Muscle of leg (tissue), 11 donors: ENCODE measurements around the gene C19orf85. TPM values are rescaled to one million over a fixed set of nuclear protein-coding genes. Genes with fewer than 3 reads are reported as not detected.

ENCODE experiments used
- DNase-seq: peaks from one replicate; pipeline ENCODE4 v3.0.0; 2013
- H3K27ac ChIP-seq: one replicate; pipeline ENCODE4 v1.5.1; 2013; ENCODE audit warnings: mild to moderate bottlenecking, low read length, control low read depth
- H3K27me3 ChIP-seq: one replicate; pipeline ENCODE4 v1.6.1; 2013; ENCODE audit warnings: low read length; ENCODE audit not compliant: control insufficient read depth, insufficient read depth
- H3K36me3 ChIP-seq: one replicate; pipeline ENCODE4 v1.6.1; 2013; ENCODE audit warnings: low read length; ENCODE audit not compliant: control insufficient read depth, insufficient read depth
- H3K4me1 ChIP-seq: one replicate; pipeline ENCODE4 v1.6.1; 2013; ENCODE audit warnings: low read length; ENCODE audit not compliant: control insufficient read depth, insufficient read depth
- H3K4me3 ChIP-seq: one replicate; pipeline ENCODE4 v1.5.1; 2013; ENCODE audit warnings: low read length, control low read depth
- H3K9me3 ChIP-seq: replicated peaks from 2 replicates; pipeline ENCODE4 v1.6.1; 2013; ENCODE audit warnings: low read depth, low read length; ENCODE audit not compliant: control insufficient read depth
- WGBS: methylation state at CpG from one replicate; pipeline ENCODE4 v1.1.5; 2013; ENCODE audit warnings: missing lambda C conversion rate; ENCODE audit not compliant: insufficient coverage; 5-methylcytosine and 5-hydroxymethylcytosine counted together
- polyA plus RNA-seq, 8 donors: library from polyadenylated mRNA; unstranded; fragments of 120-200 nt; gene quantifications; one replicate each; pipeline versions ENCODE4 v1.2.1 to v1.2.3, GENCODE V29; 2013; ENCODE audit warnings: inconsistent platforms in 1 of 8, low replicate concordance in 1 of 8; ENCODE audit not compliant: insufficient read length in 8 of 8, insufficient read depth in 1 of 8
- total RNA-seq: library from RNA; stranded (reverse); fragments of 120-200 nt; gene quantifications from one replicate; pipeline ENCODE4 v1.2.4, GENCODE V29; 2013

Gene C19orf85
- total and polyA plus RNA-seq, 9 donors: not detected

DNA sequence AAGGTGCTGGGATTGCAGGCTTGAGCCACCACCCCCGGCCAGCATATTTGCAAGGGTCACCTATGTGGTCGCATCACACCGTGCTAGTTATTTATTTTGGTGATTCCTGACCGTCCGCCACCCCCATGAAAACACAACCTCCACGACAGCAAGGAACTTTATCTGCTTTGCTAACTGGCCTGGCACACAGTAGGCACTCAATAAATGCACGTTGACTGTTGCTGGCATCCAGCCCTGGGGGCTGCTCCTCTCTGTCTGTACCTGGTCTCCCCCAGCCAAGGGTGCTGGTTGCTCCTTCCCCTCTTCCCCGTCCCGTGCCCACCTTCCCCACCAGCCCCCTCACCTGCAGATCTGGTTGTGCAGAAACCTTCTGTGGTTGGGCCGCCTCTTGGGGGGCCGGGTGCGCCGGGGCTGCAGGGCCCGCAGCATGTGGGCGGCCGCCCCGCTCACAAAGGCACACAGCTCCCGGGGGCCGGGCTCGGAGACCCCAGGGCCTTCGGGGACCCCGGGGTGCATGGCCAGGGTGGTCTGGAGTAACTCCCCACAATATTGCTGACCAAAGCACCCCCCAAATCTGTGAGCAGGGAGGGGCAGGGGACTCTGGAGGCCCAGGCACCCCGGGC lies 401 bp downstream of the C19orf85 start:
- Histone ChIP-seq H3K9me3 (no peaks in the 10 kb centered on the region), H3K27ac (no peak overlapping the region), H3K36me3 (no peaks in the 10 kb centered on the region), H3K4me1 (peaks cover 31% of the 10 kb centered on the region), H3K4me3 (no peak overlapping the region), H3K27me3 (no peaks in the 10 kb centered on the region)
- 81% methylated on average over 16 of the region's 23 CpGs for WGBS
- DNase-seq: no peak

DNA sequence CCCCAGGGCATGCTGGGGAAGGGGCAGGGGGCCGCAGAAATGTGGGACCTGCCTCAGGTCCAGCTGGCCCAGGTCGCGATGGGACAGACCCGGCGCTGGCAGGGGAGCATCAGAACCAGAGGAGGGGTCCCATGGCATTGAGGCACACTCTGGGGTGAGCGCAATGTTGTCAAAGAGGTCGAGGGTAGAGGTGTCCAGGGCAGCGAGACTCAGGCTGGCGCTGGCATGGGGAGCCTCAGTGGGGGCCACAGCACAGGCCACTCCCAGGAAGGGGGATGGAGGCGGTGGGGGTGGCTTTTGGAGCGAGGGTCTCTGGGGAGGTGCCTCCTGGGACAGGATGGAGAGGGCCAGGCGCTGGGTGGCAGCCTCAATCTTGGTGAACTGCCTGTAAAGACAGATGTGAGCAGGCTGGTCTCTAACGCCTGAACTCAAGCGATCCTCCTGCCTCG lies 944 bp downstream of the C19orf85 start:
- H3K27ac ChIP-seq: no peak overlapping the region
- no peak for DNase-seq
- no peaks in the 10 kb centered on the region for H3K36me3 ChIP-seq
- H3K4me1 ChIP-seq: peaks cover 31% of the 10 kb centered on the region
- no peaks in the 10 kb centered on the region for H3K27me3 ChIP-seq
- H3K9me3 ChIP-seq: no peaks in the 10 kb centered on the region
- 77% methylated on average over 14 of the region's 15 CpGs for WGBS
- H3K4me3 ChIP-seq: no peak overlapping the region

DNA sequence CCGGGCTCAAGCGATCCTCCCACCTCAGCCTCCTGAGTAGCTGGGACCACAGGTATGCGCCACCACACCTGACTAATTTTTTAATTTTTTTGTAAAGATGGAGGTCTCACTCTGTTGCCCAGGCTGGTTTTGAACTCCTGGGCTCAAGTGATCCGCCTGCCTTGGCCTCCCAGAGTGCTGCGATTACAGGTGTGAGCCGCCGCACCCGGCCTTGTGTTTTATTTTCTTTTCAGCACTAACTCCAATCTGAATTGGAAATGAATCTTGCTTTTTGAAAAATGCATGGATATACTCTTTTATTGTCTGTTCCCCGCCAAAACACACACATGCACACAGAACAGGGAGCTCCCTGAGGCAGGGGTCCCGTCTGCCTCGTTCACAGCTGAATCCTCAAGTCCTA lies 1.8 kb downstream of the C19orf85 start:
- no peak overlapping the region for H3K4me3 ChIP-seq
- WGBS: 80% methylated on average over 1 of the region's 11 CpGs
- peaks cover 27% of the 10 kb centered on the region for H3K4me1 ChIP-seq
- H3K36me3 ChIP-seq: no peaks in the 10 kb centered on the region
- no peak overlapping the region for H3K27ac ChIP-seq
- no peaks in the 10 kb centered on the region for H3K9me3 ChIP-seq
- no peak for DNase-seq
- H3K27me3 ChIP-seq: no peaks in the 10 kb centered on the region

GRCh38 chr19:55461974-55462626 lies 2.5 kb downstream of the C19orf85 start:
- 11% methylated on average over 18 of the region's 27 CpGs for WGBS

GRCh38 chr19:55461259-55461973 lies 3.1 kb downstream of the C19orf85 start, which contains the start of gene ISOC2:
Gene ISOC2, minus strand, starts transcription at chr19:55461642. Its CDS starts 5,156 bp downstream, at chr19:55456486.
- peaks cover under 1% of the 10 kb centered on the region for H3K36me3 ChIP-seq
- DNase-seq: peak; percentile 100
- H3K27me3 ChIP-seq: no peaks in the 10 kb centered on the region
- under 1% methylated on average over 54 of the region's 54 CpGs for WGBS
- H3K4me1 ChIP-seq: peaks cover 23% of the 10 kb centered on the region
- peak within 1 kb of the TSS; percentile 98 for H3K27ac ChIP-seq
- no peaks in the 10 kb centered on the region for H3K9me3 ChIP-seq
- peak within 1 kb of the TSS; percentile 85 for H3K4me3 ChIP-seq

More at GRCh38 chr19:55461974-55462626, 2.5 kb downstream of the C19orf85 start:
- Histone ChIP-seq H3K27me3 (no peaks in the 10 kb centered on the region), H3K36me3 (no peaks in the 10 kb centered on the region), H3K27ac (peak overlapping the region; percentile 69), H3K9me3 (no peaks in the 10 kb centered on the region), H3K4me3 (peak overlapping the region; percentile 33), H3K4me1 (peaks cover 23% of the 10 kb centered on the region)
- DNase-seq: peak; percentile 75

- H3K36me3 ChIP-seq: peaks cover 5% of the 10 kb centered on the region
- 4% methylated on average over 19 of the region's 24 CpGs for WGBS
- no peaks in the 10 kb centered on the region for H3K9me3 ChIP-seq
- H3K27ac ChIP-seq: peak overlapping the region; percentile 98
- peaks cover 23% of the 10 kb centered on the region for H3K4me1 ChIP-seq
- no peaks in the 10 kb centered on the region for H3K27me3 ChIP-seq
- H3K4me3 ChIP-seq: peak overlapping the region; percentile 85
- peak; percentile 95 for DNase-seq
Observed at GRCh38 chr19:55460670-55461258, 3.8 kb downstream of the C19orf85 start.

DNA sequence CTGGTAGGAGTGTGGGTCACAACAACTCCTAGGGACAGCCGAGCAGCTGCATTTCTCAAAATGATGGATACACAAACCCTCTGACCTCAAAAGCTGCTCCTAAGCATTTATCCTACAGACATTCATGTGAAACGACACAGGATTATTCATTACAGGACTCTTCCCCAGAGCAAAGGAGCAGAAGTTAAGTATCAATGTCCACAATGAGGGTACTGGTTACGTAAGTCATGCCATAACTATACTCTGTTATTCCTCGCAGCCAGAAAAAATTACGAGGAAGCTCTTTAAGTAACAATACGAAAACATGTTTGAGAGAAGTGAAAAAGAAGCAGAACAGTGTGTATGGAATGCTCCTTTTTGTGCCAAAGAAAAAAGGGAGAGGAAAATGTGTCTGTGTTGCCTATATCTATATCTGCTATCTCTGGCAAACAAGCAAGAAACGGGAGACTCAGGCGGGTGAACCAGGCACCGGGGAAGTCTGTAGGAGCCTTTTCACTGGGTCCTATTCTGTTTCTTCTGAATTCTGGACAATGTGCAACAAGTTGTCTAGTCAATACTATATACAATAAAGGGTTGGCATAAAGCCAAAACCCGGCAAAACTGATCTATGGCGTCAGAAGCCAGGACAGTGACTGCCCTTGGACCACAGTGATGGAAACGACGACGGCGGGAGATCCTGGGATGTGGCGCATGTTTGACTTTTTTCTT lies 4.4 kb downstream of the C19orf85 start:
- no peaks in the 10 kb centered on the region for H3K9me3 ChIP-seq

GRCh38 chr19:55459551-55459949 lies 5.0 kb downstream of the C19orf85 start:
- peaks cover 23% of the 10 kb centered on the region for H3K4me1 ChIP-seq
- 68% methylated on average over 5 of the region's 8 CpGs for WGBS
- H3K4me3 ChIP-seq: no peak overlapping the region
- no peak for DNase-seq
- H3K27me3 ChIP-seq: no peaks in the 10 kb centered on the region
- no peaks in the 10 kb centered on the region for H3K9me3 ChIP-seq
- peak overlapping the region; percentile 98 for H3K27ac ChIP-seq
- H3K36me3 ChIP-seq: peaks cover 13% of the 10 kb centered on the region

More for the DNA sequence above, 4.4 kb downstream of the C19orf85 start:
- H3K4me3 ChIP-seq: peak overlapping the region; percentile 85
- peaks cover 12% of the 10 kb centered on the region for H3K36me3 ChIP-seq
- H3K27ac ChIP-seq: peak overlapping the region; percentile 98
- DNase-seq: peak; percentile 77
- 45% methylated on average over 4 of the region's 16 CpGs for WGBS
- peaks cover 23% of the 10 kb centered on the region for H3K4me1 ChIP-seq
- no peaks in the 10 kb centered on the region for H3K27me3 ChIP-seq

- 47% methylated on average over 6 of the region's 16 CpGs for WGBS
- peaks cover 25% of the 10 kb centered on the region for H3K4me1 ChIP-seq
- no peaks in the 10 kb centered on the region for H3K9me3 ChIP-seq
- H3K27ac ChIP-seq: no peak overlapping the region
- peaks cover 2% of the 10 kb centered on the region for H3K27me3 ChIP-seq
- H3K4me3 ChIP-seq: no peak overlapping the region
- no peak for DNase-seq
- peaks cover 15% of the 10 kb centered on the region for H3K36me3 ChIP-seq
Observed at GRCh38 chr19:55457683-55458457, 6.7 kb downstream of the C19orf85 start.
